Gastroesophageal sphincter (tissue), 3 donors: ENCODE data around the gene SCIN.

Source experiments
- CTCF ChIP-seq, 4 experiments: fragments of 200-600 bp in 2 of 4; fragments of 450-650 bp in 2 of 4; sonication (generic) in 1 of 4; IDR thresholded peaks; one replicate each; pipeline ENCODE4 v1.5.1; 2017 to 2019; ENCODE audit warnings: antibody characterized with exemption in 4 of 4, mild to moderate bottlenecking in 2 of 4, moderate library complexity in 2 of 4
- EP300 ChIP-seq: sonication (generic); formaldehyde crosslinking; IDR thresholded peaks from one replicate; pipeline ENCODE4 v1.6.1; 2017; ENCODE audit warnings: antibody characterized with exemption, mild to moderate bottlenecking
- POLR2A ChIP-seq, 2 donors: fragments of 450-650 bp; IDR thresholded peaks; one replicate each; pipeline ENCODE4 v1.6.1; 2017; ENCODE audit warnings: antibody characterized with exemption in 2 of 2, mild to moderate bottlenecking in 2 of 2, moderate library complexity in 1 of 2
- POLR2AphosphoS5 ChIP-seq: sonication (generic); formaldehyde crosslinking; IDR thresholded peaks from one replicate; pipeline ENCODE4 v1.6.1; 2017; ENCODE audit warnings: antibody characterized with exemption

- peak; percentile 87 to 99 (median 96) for TF ChIP-seq CTCF (IDR thresholded peaks at IDR 0.05)
- TF ChIP-seq EP300 = peak; percentile 43
- peak; percentile 54 for TF ChIP-seq POLR2AphosphoS5
- no peak for TF ChIP-seq POLR2A (IDR thresholded peaks at IDR 0.05)
These were observed 115.8 kb downstream of the SCIN start for GRCh38 chr7:12686234-12686890.
